ENCODE data around the gene HYOU1.
"Not testable (repeated sequence)": the region's sequence is repeated elsewhere in the genome, so short reads cannot be mapped to it uniquely, and the experiment has no call there.

The HYOU1 gene

DNA sequence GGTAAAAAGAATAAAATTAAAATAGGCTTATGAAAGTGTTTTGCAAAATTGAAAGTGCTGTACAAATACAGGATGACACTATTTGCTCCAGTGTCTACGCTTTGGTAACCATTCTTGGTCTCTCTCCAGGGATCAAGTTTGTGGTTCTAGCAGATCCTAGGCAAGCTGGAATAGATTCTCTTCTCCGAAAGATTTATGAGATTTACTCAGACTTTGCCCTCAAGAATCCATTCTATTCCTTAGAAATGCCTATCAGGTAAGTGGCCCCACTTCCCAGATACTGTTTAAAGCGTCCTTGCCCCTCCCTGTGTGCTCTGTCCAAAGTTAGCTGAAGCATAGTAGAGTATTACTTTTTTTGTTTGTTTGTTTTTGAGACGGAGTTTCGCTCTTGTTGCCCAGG, 35.4 kb downstream of the HYOU1 start:
- TF ChIP-seq, protein P1, sequence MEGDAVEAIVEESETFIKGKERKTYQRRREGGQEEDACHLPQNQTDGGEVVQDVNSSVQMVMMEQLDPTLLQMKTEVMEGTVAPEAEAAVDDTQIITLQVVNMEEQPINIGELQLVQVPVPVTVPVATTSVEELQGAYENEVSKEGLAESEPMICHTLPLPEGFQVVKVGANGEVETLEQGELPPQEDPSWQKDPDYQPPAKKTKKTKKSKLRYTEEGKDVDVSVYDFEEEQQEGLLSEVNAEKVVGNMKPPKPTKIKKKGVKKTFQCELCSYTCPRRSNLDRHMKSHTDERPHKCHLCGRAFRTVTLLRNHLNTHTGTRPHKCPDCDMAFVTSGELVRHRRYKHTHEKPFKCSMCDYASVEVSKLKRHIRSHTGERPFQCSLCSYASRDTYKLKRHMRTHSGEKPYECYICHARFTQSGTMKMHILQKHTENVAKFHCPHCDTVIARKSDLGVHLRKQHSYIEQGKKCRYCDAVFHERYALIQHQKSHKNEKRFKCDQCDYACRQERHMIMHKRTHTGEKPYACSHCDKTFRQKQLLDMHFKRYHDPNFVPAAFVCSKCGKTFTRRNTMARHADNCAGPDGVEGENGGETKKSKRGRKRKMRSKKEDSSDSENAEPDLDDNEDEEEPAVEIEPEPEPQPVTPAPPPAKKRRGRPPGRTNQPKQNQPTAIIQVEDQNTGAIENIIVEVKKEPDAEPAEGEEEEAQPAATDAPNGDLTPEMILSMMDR (IDR thresholded peaks at IDR 0.05; ENCODE audit: low read depth, low read length), result no peak
- TF ChIP-seq, protein P2, sequence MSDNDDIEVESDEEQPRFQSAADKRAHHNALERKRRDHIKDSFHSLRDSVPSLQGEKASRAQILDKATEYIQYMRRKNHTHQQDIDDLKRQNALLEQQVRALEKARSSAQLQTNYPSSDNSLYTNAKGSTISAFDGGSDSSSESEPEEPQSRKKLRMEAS (IDR thresholded peaks at IDR 0.05; ENCODE audit: low read depth, low read length), result no peak
- no peak for TF ChIP-seq MYC (IDR thresholded peaks at IDR 0.05; ENCODE audit: low read depth, low read length)
- TF ChIP-seq POLR2A (IDR thresholded peaks at IDR 0.05; ENCODE audit: extremely low read depth, insufficient read length), result no peak
- DNase-seq (ENCODE audit: low read depth), result no peak
- no peak overlapping the region for H3K4me3 ChIP-seq (ENCODE audit: low read depth, low read length)

DNA sequence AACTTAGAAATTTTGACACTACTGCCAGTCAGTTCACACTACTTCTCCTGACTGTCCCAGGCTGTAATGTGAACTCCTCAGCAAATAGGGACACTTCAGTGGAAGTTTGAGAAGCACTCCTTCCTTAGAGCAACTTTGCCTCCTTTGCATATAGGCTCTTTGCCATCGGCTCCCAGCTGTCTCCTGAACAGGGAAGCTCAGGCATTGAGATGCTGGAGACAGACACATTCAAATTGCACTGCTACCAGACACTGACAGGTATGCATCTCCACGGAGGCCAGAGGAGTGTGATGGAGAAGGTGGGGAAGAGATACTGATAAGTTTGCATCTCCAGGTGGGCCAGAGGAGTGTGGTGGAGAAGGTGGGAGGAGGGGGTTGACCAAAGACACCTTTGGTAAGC, 37.0 kb downstream of the HYOU1 start:
- TF ChIP-seq, protein P1 (IDR thresholded peaks at IDR 0.05; ENCODE audit: low read depth, low read length), result no peak
- TF ChIP-seq MYC (IDR thresholded peaks at IDR 0.05; ENCODE audit: low read depth, low read length), result no peak
- TF ChIP-seq, protein P2 (IDR thresholded peaks at IDR 0.05; ENCODE audit: low read depth, low read length), result no peak
- no peak for TF ChIP-seq POLR2A (IDR thresholded peaks at IDR 0.05; ENCODE audit: extremely low read depth, insufficient read length)
- DNase-seq (ENCODE audit: low read depth), result no peak
- peak overlapping the region; percentile 100 for H3K4me3 ChIP-seq (ENCODE audit: low read depth, low read length)

DNA sequence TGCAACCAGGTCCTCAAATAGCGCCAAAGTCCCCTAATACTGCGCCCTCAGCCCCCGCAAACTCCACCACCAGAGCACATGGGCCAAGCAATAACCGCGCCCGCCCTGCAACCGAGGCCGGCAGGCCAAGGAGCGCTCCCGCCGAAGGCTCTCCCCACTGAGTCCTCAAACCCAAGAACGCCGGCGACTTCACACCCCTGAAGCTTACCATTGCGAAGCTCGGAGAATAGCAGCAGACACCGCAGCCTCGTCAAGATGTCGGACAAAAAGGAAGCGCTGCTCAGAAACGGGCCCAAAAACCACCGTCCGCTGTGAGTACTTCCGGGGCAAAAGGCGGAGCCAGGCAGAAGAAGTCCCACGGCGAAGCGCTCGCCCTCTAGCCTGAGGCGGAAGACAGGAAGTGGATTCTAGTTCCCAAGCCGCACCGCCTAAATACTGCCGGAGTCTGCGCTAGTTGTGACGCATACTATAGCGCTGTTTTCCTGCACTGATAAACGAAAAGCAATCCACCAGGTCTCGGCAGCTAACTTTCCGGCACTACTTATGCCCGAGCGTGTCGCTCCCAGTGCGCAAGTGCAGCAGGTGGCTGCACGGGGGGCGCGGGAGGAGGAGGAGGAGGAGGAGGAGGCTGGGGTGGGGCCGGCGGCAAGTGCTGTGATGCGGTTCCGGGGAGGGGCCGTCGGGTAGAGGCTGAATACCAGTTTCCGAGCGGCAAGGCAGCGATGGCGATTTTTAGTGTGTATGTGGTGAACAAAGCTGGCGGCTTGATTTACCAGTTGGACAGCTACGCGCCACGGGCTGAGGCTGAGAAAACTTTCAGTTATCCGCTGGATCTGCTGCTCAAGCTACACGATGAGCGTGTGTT, 38.7 kb downstream of the HYOU1 start, which contains the start of the genes RPS25 and TRAPPC4:
TSS of gene RPS25 (minus strand) at position 270 of the 865 bp plus-strand sequence. CDS start at position 211, 59 bp downstream.
TSS of gene TRAPPC4 (plus strand) at position 693 of the 865 bp plus-strand sequence. CDS start at position 723, 30 bp downstream.
- peak within 1 kb of the TSS; percentile 100 for H3K4me3 ChIP-seq (ENCODE audit: low read depth, low read length)
- DNase-seq (ENCODE audit: low read depth), result peak; percentile 99
- TF ChIP-seq, protein P2 (IDR thresholded peaks at IDR 0.05; ENCODE audit: low read depth, low read length), result peak; percentile 73
- peak; percentile 82 for TF ChIP-seq MYC (IDR thresholded peaks at IDR 0.05; ENCODE audit: low read depth, low read length)
- TF ChIP-seq, protein P1 (IDR thresholded peaks at IDR 0.05; ENCODE audit: low read depth, low read length), result no peak
- TF ChIP-seq POLR2A (IDR thresholded peaks at IDR 0.05; ENCODE audit: extremely low read depth, insufficient read length), result peak; percentile 93

DNA sequence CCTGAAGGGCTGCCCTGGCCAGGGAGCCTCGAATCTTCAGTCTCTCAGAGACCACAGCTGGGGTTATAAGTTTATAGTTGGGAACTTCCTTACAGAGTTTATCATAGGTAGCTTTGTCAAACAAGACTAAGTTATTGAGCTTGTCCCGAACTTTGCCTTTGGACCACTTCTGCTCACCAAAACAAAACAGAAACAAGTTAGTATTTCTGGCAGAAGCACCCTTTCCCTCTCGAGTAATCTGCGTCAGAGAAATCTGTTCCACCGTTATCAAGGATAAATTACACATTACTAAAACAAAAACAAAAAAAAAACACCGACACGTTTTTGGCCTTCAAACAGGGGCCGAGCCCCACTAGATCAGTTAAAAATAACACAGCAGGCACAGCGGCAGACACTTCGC, 39.6 kb downstream of the HYOU1 start:
- H3K4me3 ChIP-seq (ENCODE audit: low read depth, low read length), result peak overlapping the region; percentile 100
- DNase-seq (ENCODE audit: low read depth), result not testable (repeated sequence)

DNA sequence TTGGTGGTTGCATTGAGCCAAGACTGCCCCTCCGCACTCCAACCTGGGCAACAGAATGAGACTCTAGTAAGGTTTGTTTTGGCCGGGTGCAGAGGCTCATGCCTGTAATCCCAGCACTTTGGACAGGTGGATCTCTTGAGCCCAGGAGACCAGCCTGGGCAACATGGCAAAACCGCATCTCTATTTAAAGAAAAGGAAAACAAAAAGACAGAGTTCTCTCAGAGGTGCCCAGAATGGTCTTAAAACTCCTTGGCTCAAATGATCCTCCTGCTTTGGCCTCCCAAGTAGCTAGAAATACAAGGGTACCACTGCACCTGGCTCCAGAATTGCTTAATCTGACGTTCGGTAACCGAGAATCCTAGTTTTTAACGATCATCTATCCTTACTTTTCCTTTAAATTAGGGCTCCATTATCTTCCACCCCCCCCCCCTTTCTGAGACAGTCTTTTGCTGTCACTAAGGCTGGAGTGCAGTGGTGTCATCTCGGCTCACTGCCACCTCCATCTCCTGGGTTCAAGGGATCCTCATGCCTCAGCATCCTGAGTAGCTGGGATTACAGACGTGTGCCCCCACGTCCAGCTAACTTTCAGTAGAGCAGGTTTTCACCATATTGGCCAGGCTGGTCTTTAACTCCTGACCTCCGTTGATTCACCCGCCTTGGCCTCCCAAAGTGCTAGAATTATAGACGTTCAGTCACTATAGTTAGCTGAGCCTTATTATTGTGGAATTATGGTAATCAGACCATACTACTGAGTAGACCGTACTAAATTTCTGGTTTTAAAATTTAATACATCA, 40.6 kb downstream of the HYOU1 start:
- DNase-seq (ENCODE audit: low read depth), result no peak
- TF ChIP-seq MYC (IDR thresholded peaks at IDR 0.05; ENCODE audit: low read depth, low read length) (no peak), POLR2A (IDR thresholded peaks at IDR 0.05; ENCODE audit: extremely low read depth, insufficient read length) (no peak)
- TF ChIP-seq, protein P2 (IDR thresholded peaks at IDR 0.05; ENCODE audit: low read depth, low read length), result no peak
- TF ChIP-seq, protein P1 (IDR thresholded peaks at IDR 0.05; ENCODE audit: low read depth, low read length), result no peak
- peak overlapping the region; percentile 100 for H3K4me3 ChIP-seq (ENCODE audit: low read depth, low read length)
